HG02840 (cell line): Measurements from ENCODE around the gene LRBA.

Experiments
- ATAC-seq: cut with Tn5 transposase; IDR thresholded peaks from one replicate; pipeline ENCODE4 v1.9.1; 2021; ENCODE audit warnings: mild to moderate bottlenecking, moderate library complexity, moderate number of reproducible peaks; ENCODE audit not compliant: unreplicated experiment, low FRiP score

Gene LRBA

DNA sequence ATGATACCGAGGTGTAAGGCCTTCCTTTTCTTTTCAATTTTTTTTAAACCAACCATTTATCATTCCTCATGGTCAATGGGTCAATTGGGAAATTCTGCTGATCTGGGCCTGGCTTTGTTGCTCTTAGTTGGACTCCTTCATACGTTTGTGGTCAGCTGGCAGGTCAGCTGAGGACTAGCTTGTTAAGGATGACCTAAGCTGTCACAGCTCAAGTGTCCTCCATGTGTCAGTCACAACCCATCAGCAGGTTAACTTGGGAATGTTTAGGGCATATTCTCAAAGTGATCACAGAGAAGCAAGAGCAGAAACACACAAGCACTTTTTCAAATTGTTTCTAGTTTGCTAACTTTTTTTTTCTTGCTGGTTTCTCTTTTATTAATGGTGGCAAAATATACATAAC is 550.6 kb downstream of the LRBA start:
- no peak for ATAC-seq

DNA sequence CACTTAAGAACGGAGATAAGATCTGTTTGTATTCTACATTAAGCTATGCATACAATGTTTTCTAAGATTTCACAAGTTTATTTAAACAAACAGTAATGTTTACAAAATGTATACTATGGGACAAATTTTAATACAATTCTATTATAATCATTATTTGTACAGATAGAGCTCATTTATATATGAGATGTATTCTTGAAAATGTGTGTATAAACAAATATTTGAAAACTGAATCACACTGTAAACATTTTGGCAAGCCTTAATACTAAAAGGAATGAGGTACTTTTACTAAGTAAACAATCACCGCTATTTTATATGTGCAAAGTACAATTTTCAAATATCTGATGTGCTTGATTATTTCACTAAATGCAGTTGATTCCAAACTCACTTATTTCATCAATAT is 552.3 kb downstream of the LRBA start:
- no peak for ATAC-seq

DNA sequence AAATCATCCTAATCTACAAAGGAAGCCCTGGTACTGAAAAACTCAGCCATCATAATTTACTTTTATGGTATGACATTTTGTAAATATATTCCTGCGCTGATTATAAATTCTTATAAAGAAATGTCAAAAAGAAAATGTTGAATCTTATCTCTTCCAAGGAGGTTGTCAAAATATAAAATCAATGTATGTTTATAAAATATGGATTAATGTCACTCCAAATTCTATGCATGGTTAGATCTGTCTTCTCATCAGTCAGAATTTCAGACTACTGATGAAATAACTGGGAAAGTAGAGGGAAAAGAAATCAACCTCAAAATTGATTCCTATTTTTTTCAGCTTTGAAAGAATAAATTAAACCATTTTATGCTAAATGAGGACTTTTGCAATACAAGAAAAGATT is 553.1 kb downstream of the LRBA start:
- no peak for ATAC-seq

DNA sequence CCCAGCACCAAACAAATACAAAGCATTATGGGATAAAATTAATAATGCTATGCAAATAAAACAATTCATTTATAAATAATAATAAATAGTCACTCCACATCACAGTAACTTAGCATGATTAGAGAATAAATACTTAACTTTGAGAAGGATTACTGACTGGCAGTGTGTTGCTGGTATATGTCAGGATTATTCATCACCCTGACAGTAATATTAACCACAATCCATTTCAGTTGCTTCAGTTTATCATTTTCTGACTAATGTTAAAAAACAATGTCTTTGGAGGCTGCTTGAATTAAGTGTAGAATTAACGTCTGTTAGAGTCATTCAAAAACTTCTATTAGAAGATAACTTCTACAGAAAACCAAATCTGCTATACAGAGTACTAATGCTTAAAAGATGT is 557.3 kb downstream of the LRBA start:
- no peak for ATAC-seq

DNA sequence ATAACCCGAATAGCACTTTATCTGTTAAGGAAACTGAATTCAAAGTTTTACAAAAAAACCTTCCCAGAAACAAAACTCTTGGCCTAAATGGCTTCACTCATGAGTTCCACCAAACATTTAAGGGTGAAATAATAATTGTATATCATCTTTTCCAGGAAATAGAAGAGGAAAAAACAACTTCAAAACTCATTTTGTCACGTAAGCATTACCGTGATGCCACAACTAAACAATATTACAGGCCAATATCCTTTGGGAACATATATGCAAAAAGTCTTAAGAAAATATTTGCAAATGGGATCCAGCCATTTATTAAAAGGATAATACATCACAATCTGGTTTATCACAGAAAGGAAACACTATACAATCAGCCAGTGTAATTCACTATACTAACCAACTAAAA is 563.2 kb downstream of the LRBA start:
- ATAC-seq: no peak

DNA sequence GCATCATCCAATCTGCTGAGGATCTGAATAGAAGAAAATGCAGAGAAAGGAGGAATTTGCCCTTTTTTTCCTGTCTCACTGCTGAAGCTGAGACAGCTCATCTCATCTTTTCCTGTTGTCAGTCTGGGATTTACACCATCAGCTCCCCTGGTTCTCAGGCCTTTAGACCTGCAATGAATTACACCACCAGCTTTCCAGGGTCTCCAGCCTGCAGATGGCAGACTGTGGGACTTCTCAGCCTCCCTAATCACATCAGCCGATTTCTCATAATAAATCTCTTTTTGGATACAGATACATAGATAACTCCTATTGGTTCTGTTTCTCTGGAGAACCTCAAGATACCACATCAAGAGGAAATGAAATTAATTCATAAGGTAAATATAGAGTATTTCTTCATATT is 567.7 kb downstream of the LRBA start:
- ATAC-seq: no peak

DNA sequence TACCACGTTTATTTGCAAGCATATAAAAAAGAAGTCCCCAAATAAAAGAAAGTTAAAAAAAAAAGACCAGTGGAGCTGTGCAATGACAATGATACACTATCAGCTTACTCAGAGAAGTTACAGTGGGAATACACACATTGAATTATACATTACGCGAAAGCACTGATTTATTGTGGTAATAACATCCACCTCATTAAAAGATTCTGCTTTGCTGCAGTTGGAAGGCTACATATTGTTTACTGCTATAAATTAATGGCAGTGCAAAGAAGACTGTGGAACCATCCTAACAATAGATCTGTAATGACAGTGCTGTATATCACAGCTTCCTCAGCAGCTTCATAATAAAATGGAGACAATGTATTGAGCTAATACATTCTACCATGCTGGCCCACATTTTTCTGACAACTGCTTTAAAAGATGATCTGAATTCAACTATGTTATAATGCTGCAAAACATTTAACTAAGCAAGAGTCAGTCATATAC is 575.6 kb downstream of the LRBA start:
- no peak for ATAC-seq

DNA sequence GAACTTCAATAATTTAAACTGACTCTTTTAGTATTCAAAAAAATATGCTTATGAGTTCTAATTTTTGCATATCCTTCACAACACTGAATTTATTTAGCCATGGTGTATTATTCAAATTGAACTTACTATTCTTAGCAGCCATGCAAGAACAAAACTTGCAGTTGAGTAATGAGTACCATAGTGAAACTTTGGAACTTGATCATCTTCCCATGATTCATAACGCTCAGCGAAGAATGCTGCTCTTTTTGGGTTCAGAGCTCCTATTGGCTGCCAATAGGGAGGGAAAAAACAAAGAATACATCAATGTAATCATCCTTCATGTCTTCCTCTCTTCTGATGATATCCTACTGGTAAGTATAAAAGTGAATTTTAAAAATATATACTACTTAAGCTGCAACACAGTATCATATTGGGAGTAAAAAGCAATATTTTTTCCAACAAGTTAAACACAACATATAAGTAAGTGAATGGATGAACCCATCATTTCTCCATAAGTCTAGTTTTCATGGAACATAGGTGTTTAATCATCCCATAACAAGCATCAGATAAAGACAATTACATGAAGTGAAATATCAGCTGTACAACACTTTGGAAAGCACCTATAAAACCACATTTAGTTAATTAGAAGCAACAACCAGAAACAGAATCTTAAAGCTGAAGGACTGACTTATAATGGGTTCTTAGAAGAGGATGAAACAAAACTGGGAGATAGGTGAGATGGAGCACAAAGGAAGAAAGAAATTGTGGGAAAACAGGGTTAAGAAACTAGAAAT is 578.3 kb downstream of the LRBA start:
- ATAC-seq: no peak

DNA sequence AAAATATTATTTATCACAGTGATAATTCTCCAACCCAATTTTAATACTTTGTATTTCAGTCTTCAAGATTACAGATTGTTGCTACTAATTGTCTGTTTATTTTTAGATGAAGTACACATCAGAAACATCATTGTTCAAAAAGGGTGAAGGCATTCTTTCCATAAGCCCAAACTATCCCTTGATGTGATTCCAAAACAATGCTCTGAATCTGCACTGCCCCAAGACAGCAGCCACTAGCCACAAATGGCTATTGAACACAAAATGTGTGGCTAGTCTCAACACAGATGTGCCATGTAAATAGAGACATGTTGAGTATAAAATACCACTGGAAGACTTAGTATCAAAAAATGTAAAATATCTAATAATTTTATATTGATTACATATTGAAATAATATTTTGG is 583.9 kb downstream of the LRBA start:
- ATAC-seq: no peak

DNA sequence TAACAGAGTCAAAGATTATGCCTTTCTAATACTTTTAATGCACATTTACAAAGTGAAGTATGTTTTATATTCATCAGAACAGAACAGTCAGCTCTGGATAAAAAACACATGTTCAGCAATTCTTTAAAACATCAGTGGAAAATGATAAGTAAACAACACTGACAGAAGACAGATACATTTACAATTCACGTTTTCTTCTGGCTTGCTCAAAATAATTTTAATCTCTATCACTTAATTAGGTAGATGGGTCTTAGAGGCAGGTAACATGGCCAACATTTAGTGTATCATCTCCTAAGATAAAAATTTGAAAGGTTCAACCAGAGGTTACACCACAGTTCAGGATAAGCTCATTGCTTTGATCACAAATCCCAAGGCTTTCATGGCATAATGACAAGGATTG is 589.9 kb downstream of the LRBA start:
- no peak for ATAC-seq

DNA sequence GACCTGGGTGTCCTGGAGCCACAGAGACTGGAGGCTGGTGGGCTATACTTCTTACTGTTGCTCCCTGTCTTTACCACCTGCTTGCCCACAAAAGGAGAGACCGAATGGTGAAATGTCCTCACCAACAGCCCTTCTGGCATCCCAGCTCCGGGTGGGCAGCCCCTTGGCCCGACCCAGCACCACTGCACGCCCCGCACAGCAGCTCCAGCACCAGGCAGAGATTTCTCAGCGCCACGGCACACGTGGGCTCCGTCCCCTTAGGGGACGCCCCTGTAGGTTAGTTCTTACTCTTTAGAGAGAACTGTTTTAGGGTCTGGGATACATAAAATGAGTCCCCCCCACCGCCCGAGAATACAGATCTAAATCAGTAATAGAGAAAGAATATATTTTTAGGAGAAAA is 591.6 kb downstream of the LRBA start:
- no peak for ATAC-seq

DNA sequence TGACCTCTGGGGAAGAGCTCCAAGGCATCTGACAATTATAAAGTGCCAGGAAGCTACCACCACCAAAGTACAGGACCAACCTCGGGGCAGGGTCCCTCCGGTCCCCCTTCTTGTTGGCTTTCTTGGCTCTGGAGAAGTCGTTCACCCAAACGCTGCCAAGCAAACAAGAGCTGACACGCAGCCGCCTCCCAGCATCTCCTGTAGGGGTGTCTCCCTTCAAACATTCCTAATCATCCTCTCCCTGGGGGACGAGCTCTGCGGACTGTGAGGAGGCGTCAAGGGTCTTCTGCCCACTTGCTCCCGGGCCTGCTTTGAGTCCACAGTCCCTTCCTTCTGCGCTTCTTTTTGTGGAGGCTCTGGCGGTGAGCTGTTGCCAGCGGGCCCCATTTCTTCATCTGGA is 592.0 kb downstream of the LRBA start:
- ATAC-seq: no peak

DNA sequence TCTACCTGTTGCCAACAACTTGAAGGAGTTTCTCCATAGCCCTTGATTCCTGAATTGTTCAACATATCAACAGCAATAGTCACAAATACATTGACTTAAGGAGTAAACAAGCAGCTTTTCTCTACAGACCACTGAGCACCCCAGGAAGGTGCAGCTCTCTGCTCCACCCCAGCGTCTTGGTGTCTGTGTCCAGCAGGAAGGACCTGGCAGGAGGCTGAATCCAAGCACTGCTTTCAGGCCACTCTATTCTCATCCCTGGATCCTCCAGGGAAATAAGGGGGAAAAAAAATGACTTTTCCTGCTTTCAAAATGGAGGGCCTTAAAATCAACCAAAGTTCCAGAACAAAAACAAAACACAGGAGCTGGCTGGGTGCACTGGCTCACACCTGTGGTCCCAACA is 593.5 kb downstream of the LRBA start:
- ATAC-seq: no peak

DNA sequence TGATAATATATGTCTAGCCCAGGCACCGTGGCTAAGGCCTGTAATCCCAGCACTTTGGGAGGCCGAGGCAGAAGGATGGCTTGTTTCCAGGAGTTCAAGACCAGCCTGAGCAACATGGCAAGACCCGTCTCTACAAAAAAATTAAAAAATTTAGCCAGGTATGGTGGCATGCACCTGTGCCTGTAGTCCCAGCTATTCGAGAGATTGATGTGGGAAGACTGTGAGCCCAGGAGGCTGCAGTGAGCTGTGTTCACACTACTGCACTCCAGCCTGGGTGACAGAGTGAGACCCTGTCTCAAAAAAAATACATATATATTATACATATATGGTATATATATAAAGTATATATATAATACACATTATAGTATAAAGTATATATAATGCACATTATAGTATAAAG is 595.1 kb downstream of the LRBA start:
- ATAC-seq: no peak

DNA sequence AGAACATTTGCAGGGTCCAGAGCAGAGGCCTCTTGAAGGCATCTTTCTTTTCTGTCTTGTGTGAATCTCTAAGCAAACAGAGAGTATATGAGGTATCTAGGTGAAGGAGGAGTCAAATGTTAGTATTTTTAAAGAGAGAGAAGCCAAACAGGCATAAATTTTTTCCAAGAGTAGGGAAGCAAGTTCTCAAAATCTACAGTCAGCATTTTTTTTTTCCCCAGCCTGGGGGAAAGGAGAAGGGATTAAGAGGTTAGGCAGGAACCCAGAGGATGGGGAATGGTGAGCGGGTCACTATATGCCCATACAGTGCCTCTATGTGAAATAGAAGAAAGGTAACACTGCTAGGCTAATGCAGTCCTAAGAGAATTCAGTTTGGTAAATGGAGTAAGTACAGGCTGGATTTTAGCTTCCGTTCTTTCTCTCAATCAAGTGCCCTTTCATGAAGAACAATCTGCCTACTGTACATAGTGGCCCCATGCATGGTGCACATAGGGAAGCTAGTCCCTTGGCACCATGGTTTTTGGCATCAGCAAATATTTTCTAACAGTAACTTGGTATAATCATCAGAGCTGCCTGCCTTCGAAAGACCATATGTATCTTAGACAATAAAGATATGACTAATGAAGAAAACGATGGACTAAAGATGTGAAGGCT is 596.2 kb downstream of the LRBA start:
- ATAC-seq: no peak

DNA sequence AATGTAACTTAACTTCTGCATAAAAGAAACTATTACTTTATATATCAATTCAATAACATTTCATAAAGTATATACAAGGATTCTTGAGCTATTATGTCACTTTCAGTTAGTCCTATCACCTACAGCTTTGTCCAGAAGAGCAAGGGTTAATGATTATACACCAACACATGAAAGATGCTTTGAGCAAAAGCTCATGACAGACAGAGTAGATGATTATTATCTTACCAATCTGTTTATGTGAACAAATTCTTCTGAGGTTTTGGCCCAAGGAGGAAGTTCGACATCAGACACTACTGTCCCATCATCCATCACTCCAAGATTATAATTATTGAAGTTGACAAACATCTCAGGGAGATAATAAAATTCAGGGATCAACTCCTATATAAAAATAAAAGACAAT is 599.9 kb downstream of the LRBA start:
- no peak for ATAC-seq

DNA sequence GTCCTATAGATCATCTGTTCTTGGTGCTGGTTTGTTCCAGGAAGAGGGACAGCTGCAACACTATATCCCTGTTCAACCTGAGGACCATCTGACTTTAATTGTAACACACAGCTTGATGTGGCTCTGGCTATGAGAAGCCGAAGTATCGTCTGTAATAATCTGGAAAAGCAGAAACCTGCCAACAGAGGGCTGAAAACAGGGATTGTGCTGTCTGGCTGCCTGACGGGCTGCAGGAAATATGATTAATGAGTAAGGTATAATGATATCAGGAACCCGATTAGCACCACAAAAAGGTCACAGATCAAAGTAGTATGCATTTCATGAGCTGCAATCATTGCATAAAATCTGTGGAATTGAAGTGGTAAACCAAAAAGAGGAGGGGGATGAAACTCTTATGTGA is 603.6 kb downstream of the LRBA start:
- no peak for ATAC-seq

DNA sequence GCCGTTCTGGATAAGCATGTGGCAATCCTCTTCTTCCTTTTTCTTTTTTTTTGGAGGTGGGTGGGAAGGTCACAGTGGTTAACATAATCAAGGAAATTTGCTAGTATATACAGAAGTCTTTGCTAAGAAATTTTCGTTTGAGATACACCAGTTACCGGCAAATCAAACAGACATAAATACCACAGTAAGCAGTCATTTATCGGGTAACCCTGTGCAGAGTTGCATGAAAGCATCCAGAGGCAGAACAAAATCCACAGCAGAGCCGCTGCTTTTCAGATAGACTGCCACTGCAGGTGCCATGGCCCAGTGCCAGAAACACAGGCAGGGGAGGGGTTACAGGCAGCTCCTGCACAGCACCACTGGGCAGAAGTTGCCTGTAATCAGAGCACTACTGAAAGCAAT is 612.2 kb downstream of the LRBA start:
- ATAC-seq: no peak

DNA sequence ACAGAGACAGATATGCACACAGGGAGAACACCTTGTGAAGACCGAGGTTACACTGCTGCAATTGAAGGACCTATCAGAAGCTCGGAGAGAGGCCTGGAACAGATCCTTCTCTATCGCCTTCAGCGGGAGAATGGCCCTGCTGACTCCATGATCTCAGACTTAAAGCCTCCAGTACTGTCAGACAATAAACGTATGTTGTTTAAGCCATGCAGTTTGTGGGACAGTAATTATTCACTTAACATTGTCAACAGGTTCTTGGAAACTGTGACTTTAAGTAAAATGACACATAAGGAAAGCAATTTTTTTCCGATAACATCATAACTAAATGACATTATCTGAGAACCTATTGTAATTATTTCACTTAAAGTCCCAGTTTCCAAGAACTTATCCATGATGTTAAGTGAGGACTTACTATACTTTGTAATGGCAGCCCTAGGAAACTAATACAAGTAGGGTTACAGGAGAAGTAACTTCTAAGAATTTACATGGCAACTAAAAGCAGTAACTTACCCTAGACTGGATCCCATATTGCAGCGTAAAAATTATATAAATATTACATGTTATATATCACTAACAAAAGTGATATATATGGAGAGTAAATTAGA is 613.9 kb downstream of the LRBA start:
- ATAC-seq: no peak

DNA sequence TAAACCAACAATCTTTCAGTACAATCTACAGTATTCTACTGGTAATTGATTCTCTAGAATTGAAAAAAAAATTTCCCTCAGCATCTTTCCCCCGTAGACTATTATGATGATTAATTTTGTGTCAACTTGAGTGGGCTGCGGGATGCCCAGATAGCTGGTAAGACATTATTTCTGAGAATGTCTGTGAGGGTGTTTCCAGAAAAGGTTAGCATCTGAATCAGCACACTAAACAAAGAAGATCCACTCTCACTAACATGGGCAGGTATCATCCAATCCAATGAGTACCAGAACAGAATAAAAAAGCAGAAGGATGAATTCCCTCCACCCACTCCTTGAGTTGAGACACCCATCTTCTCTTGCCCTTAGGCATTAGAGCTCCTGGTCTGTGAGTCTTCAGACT is 619.2 kb downstream of the LRBA start:
- no peak for ATAC-seq

DNA sequence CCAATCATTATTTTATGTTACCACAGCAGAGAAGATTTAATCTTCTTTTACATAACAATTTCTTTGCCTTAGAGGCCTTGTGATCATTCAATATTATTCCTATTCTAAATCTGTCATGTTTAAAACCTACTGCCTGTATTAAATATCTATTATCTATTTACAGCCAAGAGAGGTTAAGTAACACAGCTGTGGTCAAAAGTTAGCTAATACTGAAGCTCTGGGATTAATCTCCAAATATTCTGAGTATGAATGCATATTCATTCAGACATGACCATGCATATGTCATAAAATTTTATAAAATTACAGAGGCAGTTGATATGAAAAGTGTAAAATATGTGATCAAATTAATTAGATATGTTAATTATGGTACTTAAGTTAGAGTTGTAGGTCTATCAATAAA is 621.0 kb downstream of the LRBA start:
- no peak for ATAC-seq

DNA sequence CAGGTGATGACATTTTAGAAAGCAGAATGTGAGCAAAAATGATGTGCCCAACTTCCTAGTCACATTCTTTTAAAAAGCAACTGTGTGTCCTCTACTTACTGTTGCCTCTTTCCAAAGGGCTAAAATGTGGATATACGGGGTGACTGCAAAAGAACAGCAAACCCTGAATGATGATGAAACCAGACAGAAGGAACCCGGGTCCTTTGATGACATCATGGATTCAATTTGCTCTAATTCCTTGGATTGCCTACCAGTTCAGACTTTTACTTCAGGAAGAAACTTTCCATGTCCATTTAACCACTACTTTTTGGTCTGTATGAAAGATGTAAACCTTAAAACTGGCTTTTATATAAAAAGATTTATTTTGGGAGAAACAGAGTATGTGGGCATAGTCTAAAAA is 624.0 kb downstream of the LRBA start:
- ATAC-seq: no peak
